Fibroblast of lung (primary cell): Measurements from ENCODE around the gene AGAP1. TPM values are rescaled to one million over a fixed set of nuclear protein-coding genes. Genes with fewer than 3 reads are reported as not detected.

ENCODE experiments used
- DNase-seq, 2 donors: peaks; one replicate each; pipeline versions ENCODE4 v3.0.0 to v3.0.0-alpha.2; 2010; ENCODE audit warnings: low read depth in 2 of 2
- H2AFZ ChIP-seq: 2 replicates; pipeline ENCODE4 v1.5.1; 2012; ENCODE audit warnings: low read length, control low read depth, inconsistent platforms
- H3K27ac ChIP-seq: 2 replicates; pipeline ENCODE4 v1.5.1; 2011; ENCODE audit warnings: low read length, control low read depth; ENCODE audit not compliant: insufficient read depth
- H3K27me3 ChIP-seq: 2 replicates; pipeline ENCODE4 v1.5.1; 2011; ENCODE audit warnings: mild to moderate bottlenecking, low read length; ENCODE audit not compliant: control insufficient read depth, insufficient read depth
- H3K36me3 ChIP-seq: 2 replicates; pipeline ENCODE4 v1.5.1; 2011; ENCODE audit warnings: low read length; ENCODE audit not compliant: control insufficient read depth, insufficient read depth
- H3K4me1 ChIP-seq: 2 replicates; pipeline ENCODE4 v1.5.1; 2011; ENCODE audit warnings: low read length; ENCODE audit not compliant: control insufficient read depth, insufficient read depth; ENCODE audit errors: extremely low read depth
- H3K4me2 ChIP-seq: 2 replicates; pipeline ENCODE4 v1.5.1; 2011; ENCODE audit warnings: low read length, control low read depth; ENCODE audit not compliant: insufficient read depth; ENCODE audit errors: extremely low read depth
- H3K4me3 ChIP-seq, 4 experiments: fragments of 200-600 bp in 1 of 4; sonication (generic) in 1 of 4; replicated peaks in 1 of 4; 2 replicates each; pipeline ENCODE4 v1.5.1; 2011 to 2016; ENCODE audit warnings: low read length in 4 of 4, low read depth in 3 of 4, mild to moderate bottlenecking in 3 of 4, control low read depth in 2 of 4, inconsistent platforms in 1 of 4, mixed read lengths in 1 of 4; ENCODE audit not compliant: insufficient read depth in 1 of 4; ENCODE audit errors: control extremely low read depth in 1 of 4
- H3K79me2 ChIP-seq: 2 replicates; pipeline ENCODE4 v1.5.1; 2012; ENCODE audit warnings: mild to moderate bottlenecking, low read length, inconsistent platforms; ENCODE audit not compliant: control insufficient read depth, insufficient read depth
- H3K9ac ChIP-seq: 2 replicates; pipeline ENCODE4 v1.5.1; 2011; ENCODE audit warnings: mild to moderate bottlenecking, low read length, control low read depth; ENCODE audit not compliant: insufficient read depth
- H3K9me3 ChIP-seq: 2 replicates; pipeline ENCODE4 v1.5.1; 2012; ENCODE audit warnings: low read depth, low read length; ENCODE audit not compliant: control insufficient read depth, insufficient read depth
- H4K20me1 ChIP-seq: 2 replicates; pipeline ENCODE4 v1.5.1; 2011; ENCODE audit warnings: low read length; ENCODE audit not compliant: control insufficient read depth, insufficient read depth; ENCODE audit errors: extremely low read depth
- EZH2 ChIP-seq: IDR thresholded peaks from 2 replicates; pipeline ENCODE4 v1.5.1; 2012; ENCODE audit warnings: low read length, control low read depth, mild to moderate bottlenecking; ENCODE audit errors: missing control alignments
- polyA plus RNA-seq, 2 donors: library from polyadenylated mRNA; depleted of rRNA in 1 of 2; stranded (reverse) in 1 of 2; unstranded in 1 of 2; fragments of >200 nt; gene quantifications; 2 replicates each; pipeline ENCODE4 v1.2.1, GENCODE V29; 2011 to 2012; ENCODE audit warnings: missing spikeins in 1 of 2
- total RNA-seq: library from RNA; depleted of rRNA; stranded (reverse); fragments of >200 nt; gene quantifications from 2 replicates; pipeline ENCODE4 v1.2.1, GENCODE V29; 2014
- TF ChIP-seq, protein P1 (sequence below), 2 donors: IDR thresholded peaks in 1 of 2; conservative IDR thresholded peaks in 1 of 2; 1 replicate in 1 of 2; 2 replicates in 1 of 2; pipeline ENCODE4 v1.5.1; 2011 to 2012; ENCODE audit warnings: low read length in 2 of 2, control low read depth in 1 of 2, inconsistent platforms in 1 of 2, low read depth in 1 of 2, mild to moderate bottlenecking in 1 of 2

Gene AGAP1
- total and polyA plus RNA-seq, 2 donors (not counting 1 experiment from before 2014, with no cell fraction given): 10.6 to 14.0 TPM

DNA sequence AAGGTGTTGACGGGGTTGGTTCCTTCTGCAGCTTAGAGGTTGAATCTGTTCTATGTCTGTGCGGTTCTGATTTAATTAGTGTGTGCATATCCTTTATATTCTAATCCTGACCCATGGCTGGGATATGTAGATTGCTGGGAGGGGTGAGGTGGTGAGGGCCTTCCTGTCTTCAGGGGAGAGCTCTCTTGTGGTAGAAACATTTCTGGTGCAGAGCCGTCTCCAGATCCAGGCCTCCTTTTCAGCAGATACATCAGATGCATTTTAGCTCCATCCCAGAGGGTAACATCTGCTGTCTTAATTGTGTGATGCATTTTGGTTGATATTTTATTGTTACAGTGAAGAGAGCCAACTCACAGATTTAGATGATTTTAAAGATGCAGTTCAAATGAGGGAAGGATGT lies 227.8 kb downstream of the AGAP1 start:
- H2AFZ ChIP-seq: no peak overlapping the region
- no peaks in the 10 kb centered on the region for H4K20me1 ChIP-seq
- H3K9me3 ChIP-seq: no peaks in the 10 kb centered on the region
- peaks cover 2% of the 10 kb centered on the region for H3K4me1 ChIP-seq
- no peak for DNase-seq
- TF ChIP-seq, protein P1, sequence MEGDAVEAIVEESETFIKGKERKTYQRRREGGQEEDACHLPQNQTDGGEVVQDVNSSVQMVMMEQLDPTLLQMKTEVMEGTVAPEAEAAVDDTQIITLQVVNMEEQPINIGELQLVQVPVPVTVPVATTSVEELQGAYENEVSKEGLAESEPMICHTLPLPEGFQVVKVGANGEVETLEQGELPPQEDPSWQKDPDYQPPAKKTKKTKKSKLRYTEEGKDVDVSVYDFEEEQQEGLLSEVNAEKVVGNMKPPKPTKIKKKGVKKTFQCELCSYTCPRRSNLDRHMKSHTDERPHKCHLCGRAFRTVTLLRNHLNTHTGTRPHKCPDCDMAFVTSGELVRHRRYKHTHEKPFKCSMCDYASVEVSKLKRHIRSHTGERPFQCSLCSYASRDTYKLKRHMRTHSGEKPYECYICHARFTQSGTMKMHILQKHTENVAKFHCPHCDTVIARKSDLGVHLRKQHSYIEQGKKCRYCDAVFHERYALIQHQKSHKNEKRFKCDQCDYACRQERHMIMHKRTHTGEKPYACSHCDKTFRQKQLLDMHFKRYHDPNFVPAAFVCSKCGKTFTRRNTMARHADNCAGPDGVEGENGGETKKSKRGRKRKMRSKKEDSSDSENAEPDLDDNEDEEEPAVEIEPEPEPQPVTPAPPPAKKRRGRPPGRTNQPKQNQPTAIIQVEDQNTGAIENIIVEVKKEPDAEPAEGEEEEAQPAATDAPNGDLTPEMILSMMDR (conservative IDR thresholded peaks at IDR 0.05 in 1 of 2, IDR thresholded peaks at IDR 0.05 in 1 of 2; ENCODE audit: low read depth in 1 of 2, low read length in 2 of 2): no peak
- no peak for TF ChIP-seq EZH2
- H3K9ac ChIP-seq: no peak overlapping the region
- no peak overlapping the region for H3K4me2 ChIP-seq
- no peaks in the 10 kb centered on the region for H3K27me3 ChIP-seq
- H3K79me2 ChIP-seq: no peaks in the 10 kb centered on the region
- no peak overlapping the region for H3K4me3 ChIP-seq
- H3K27ac ChIP-seq: no peak overlapping the region
- H3K36me3 ChIP-seq: no peaks in the 10 kb centered on the region

DNA sequence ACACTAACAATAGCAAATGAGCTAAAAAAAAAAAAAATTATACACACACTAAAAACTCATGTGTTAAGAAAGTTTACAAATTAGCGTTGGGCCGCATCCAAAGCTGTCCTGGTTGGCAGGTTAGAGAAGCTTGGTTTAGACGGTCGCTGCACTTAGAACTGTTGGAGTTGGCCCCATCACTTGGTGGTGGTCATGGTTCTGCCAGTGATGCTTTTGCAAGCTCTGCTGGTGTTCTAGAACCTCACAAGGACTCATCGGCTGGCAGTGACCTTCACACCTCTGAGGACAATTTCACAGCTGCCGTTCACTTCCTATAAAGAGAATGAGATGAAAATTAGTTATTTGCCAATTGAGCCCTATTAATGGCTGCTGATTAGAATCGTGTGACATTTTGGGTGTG lies 229.0 kb downstream of the AGAP1 start:
- Histone ChIP-seq H3K9me3 (no peaks in the 10 kb centered on the region), H3K4me1 (no peaks in the 10 kb centered on the region), H3K79me2 (no peaks in the 10 kb centered on the region), H3K27me3 (no peaks in the 10 kb centered on the region), H3K4me2 (no peak overlapping the region), H3K4me3 (no peak overlapping the region), H2AFZ (no peak overlapping the region), H4K20me1 (no peaks in the 10 kb centered on the region), H3K27ac (no peak overlapping the region), H3K36me3 (no peaks in the 10 kb centered on the region), H3K9ac (no peak overlapping the region)
- no peak for DNase-seq
- TF ChIP-seq, protein P1 (conservative IDR thresholded peaks at IDR 0.05 in 1 of 2, IDR thresholded peaks at IDR 0.05 in 1 of 2; ENCODE audit: low read depth in 1 of 2, low read length in 2 of 2): no peak
- no peak for TF ChIP-seq EZH2

DNA sequence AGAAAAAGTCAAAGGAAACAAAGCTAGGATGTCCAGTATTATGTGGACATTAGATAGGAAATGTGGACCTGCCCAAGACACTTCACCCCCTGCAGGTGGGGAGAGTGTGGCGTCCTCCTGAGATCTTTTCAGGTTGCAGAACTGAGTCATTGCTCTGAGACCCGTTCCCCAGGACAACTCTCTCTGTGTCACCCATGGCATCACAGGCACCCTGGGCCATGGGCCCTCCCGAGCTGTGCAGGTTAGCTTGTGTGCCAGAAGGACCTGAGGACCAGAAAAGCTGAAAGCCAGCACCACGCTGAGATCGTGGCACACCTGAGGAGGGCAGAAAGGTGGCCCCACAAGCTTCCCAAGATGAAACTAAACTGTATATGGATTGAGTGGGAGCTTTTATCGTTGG lies 229.5 kb downstream of the AGAP1 start:
- Histone ChIP-seq H3K9me3 (no peaks in the 10 kb centered on the region), H3K4me2 (no peak overlapping the region), H4K20me1 (no peaks in the 10 kb centered on the region), H3K79me2 (no peaks in the 10 kb centered on the region), H3K27me3 (no peaks in the 10 kb centered on the region), H3K4me1 (no peaks in the 10 kb centered on the region), H2AFZ (no peak overlapping the region), H3K4me3 (no peak overlapping the region), H3K9ac (no peak overlapping the region), H3K36me3 (no peaks in the 10 kb centered on the region), H3K27ac (no peak overlapping the region)
- no peak for DNase-seq
- TF ChIP-seq, protein P1 (conservative IDR thresholded peaks at IDR 0.05 in 1 of 2, IDR thresholded peaks at IDR 0.05 in 1 of 2; ENCODE audit: low read depth in 1 of 2, low read length in 2 of 2): no peak
- no peak for TF ChIP-seq EZH2
